HG02642 (cell line): ENCODE measurements around the gene ADAMTS3.

ENCODE experiments used
- ATAC-seq: cut with Tn5 transposase; IDR thresholded peaks from one replicate; pipeline ENCODE4 v1.9.1; 2021; ENCODE audit warnings: mild to moderate bottlenecking; ENCODE audit not compliant: unreplicated experiment, poor library complexity

The ADAMTS3 gene

DNA sequence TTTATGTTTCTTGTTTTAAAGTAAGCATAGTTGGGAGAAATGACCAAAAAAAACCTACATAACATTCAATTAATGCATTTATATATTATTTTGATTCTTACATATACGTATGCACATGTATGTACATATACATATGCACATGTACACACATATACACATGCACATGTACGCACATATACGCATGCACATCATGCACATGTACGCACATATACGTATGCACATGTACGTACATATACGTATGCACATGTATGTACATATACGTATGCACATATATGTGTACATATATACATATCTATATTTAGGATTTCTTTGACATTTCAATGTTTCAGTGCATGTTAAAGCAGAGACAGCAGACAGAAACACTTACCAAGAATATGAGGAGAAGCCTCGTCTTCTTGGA, 263.4 kb downstream of the ADAMTS3 start:
- ATAC-seq = no peak

DNA sequence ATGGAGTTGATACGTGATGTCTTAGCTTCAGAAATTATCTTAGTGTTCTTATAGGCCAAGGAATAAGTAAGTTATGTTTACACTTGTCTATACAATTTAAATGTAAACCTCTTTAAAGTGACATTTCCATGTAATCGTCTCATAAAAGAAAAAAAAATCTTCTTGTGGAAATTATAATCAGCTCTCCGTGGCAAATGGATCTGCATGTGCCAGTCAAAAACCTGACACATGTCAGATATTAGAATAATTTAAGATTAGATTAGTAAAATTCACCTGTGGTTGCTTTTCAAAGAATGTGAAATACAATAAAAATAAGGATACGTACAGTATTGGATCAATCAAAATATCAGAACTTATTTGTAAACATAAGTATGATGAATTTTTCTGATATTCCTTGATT, 263.9 kb downstream of the ADAMTS3 start:
- ATAC-seq = no peak

DNA sequence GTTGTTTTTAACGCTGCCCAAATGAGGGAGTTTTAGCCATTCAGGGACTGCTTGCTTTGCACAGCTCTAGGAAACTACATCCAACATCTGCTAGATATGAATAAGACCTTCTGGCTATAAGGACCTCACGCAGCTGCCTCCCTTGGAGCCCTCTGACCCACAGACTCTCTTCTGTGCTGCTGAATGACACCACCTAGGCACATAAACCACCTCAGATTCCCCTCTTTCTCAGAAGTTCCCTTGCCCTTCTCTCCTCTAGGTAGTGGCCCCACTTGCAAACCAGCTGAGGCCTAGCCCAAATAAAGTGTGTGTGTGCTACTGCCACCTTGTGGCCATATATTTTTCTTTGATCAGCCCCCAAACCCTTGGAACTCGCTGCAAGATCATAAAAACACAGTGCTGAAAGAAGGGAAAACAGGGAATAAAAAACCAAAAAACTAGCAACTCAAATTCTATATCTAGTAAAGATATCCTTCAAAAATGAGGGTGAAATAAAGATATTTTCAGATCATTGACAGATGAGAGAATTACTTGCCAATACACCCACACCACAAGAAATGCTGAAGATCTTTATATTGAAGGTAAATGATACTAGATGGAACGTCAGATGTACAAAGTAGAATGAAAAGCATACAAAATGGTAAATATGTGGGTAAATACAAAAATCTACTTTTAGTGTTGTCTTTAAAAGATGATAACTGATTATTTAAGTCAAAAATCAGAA, 265.9 kb downstream of the ADAMTS3 start:
- peak; percentile 94 for ATAC-seq

DNA sequence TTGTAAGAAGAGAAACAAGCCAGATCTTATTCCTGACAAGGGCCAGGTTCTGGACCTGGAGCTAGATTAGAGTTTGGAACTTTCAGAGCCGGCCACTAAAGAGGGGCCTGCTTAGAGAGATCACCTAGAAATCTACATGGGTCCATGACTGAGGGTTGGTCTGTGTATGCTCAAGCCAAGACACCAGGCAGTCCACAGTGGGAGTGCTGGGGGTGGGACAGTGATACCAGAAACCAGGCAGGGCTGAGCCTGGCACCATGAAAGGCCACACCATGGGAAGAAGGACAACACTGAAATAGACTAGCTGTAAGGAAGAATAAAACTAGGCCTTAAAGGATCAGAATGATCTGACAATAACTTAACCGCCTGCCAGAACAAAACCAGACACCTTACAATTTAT, 267.3 kb downstream of the ADAMTS3 start:
- no peak for ATAC-seq

DNA sequence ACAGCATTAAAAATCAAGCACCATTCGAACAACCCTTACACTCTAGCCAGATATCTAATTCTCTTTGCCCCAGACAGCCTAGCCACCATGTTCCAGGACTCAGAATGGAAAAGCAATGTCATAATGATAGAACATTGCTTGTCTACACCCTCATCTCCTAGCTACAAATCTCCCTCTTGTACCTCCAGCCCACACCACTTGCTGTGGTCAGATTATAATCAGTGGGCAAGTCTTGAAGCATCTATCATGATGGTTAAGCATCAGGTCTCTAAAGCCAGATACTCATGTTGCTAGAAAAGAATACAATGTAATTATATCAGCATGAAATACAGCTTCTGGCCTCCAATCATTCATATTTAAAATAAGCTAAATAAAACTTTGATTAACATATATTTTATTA, 268.9 kb downstream of the ADAMTS3 start:
- ATAC-seq = no peak

DNA sequence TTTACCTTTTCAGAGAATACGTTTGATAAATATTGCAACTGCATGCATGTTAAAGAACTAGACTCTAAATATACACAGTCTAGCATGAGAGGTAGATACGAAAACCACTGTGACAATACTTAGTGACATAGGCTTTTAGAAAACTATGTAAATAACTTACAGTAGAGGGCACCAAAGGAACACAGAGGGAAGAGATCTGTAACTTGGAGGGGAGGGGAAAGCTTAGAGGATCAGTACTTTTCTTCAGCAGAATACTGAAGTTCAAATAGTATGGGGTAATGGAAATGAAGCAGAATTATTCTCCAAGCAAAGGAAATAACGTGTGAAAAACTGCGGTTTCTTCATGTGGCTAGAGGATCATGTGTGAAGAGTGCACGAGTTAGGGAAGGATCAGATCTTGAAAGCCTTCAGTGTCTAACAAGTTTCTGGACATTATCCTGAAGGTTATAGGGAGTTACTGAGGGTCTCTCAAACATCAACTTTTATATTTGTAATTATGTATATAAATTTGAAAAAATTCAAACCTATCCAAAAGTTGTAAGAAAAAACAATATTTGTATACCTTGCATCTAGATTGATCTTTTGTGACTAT, 273.0 kb downstream of the ADAMTS3 start:
- no peak for ATAC-seq

DNA sequence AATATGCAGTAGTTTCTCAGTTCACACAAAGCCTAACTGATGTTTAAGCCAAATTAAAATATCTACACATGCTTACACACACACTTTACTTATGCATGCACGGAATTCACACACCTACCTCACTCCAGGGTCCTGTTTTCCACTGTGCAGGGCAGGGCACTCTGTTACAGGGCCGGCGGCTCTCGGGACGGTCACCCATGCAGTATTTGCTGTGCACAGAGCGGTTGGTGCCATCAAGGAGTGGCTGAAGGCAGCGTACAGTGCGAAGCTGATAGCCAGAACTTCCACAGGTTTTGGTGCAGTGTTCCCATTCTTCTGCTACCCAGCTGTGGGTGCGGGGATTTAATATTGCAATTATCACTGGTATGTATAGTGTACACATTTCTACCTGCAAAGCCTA, 278.3 kb downstream of the ADAMTS3 start:
- no peak for ATAC-seq

DNA sequence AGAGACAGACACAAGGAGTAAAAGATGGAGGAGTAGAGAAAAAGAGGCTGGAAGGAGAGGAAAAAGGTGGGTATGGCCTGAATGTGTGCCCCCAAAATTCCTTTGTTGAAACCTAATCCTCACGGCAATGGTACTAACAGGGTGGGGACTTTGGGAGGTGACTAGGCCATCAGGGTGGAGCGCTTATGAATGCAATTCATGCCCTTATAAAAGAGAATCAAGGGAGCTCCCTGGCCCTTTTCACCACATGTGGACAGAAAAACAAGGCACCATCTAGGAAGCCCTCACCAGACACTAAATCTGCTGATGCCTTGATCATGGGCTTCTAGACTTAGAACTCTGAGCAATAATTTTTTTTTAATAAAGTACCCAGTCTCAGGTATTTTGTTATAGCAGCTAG, 282.1 kb downstream of the ADAMTS3 start:
- no peak for ATAC-seq

DNA sequence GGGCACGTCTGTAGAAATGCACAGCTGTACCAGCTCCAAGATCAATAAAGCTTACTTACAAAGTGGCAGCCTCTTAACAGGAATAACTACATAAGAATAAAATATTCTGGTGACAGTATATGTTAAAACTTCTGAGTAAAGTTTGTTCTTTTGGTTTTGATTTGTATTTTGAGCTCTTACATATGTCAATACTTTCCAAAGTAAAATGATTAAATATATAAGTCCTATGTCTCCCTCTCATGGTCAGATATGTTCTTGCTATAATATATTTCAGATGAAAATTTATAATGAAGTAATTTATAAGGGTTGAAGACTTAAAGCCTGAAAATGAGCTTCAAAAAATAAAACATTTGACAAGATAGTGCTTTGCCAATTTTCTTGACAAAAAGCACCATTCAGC, 282.8 kb downstream of the ADAMTS3 start:
- no peak for ATAC-seq

DNA sequence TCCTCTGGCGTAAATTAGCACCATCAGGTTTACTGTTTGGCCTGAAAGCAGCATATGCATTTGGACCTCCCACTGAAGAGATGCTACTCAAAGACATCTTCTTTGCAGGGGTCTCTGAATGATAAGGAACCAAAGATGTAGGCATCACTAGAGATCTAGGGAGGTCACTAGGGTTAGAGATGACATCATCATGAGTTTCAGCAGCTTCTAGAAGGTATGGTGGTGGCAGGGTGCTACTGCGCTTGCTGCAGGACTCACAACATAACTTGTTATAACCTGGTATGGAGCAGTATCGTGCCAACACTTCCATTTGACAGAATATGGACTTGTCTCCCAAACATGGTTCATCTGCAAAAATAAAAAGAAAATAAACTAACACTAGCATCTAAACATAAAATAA, 285.7 kb downstream of the ADAMTS3 start:
- no peak for ATAC-seq

DNA sequence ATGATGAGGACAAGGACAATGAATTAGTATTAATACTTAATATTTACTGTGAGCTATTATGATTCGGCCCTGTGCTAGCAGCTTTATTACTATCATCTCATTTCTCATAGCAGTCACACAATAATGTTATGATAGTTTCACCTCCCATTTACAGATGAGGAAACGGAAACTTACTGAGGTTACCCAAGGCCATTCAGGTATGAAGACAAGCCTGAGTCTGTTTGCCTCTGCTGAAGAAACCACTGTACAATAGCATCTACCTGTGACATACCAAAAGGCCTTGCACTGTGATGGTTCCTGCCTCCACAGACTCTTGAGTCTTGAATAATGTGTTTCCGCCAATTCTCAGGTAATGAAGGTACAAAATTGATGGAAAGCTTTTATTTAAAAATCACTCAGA, 288.8 kb downstream of the ADAMTS3 start:
- ATAC-seq = no peak

DNA sequence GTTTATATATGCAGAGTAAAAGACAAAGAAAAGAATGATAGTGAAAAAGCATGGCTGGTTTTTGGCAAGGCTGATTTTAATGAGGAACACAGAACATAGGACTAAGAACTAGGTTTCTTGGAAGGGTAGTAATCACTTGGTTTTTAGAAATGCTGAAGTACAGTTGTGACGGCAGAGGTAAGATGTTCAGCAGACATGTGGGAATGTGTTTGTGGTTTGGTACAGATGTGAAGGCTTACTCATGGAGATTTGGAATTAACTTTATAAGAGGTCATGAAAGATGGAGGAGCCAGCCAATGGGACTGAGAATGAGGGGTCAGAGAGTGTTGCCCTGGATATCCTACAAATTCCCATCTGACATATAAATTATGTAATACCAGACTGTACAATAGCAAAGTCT, 293.6 kb downstream of the ADAMTS3 start:
- ATAC-seq = no peak

DNA sequence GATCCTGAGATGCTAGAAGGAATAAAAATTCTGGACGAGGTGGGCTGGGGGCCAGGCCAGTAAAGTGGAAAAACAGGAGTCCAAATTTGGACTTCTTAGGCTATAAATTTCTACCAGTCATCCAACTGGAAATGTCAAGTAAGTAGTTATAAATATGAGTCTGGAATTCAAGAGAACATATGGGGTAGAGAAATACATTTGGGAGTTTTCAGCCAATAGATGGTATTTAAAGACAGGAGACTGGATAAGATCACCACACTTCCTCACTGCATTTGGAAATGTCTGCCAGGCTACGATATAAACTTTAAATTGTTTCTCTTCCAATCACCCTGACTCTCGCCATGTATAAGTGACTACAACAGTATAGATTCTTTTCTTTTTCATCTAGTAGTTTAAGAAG, 294.8 kb downstream of the ADAMTS3 start:
- no peak for ATAC-seq

DNA sequence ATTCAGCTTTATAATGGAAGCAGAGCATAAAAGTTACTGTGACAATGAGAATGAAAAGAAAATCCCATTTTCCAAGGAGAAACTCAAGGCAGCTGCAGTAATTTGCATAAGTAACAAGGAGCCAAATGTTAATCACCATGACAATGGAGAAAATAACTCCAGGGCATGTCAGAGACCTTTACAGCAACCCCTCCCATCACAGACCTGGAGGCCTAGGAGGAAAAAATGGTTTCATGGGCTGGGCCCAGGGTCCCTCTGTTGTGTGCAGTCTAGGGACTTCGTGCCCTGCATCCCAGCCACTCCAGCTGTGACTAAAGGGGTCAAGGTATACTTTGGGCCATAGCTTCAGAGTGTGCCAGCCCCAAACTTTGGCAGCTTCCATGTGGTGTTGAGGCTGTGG, 313.8 kb downstream of the ADAMTS3 start:
- no peak for ATAC-seq

DNA sequence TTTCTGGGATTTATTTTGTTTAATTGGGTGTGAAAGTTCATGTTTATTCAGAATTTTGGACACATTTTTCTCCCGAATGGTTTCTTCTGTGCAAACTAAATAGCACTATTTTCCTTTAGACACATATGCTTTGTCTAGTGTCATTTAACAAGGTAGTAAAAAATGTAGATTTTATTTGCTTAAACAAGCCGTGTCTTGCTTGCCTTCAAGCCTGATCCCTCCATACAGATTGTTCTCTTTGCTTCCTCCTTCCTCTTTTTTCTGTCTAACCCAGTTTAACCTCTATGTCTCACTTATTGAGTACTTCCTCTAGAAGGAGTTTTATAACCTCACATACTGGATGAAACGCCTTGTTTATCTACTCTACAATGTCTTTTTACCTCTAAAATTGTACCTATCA, 325.4 kb downstream of the ADAMTS3 start:
- no peak for ATAC-seq

DNA sequence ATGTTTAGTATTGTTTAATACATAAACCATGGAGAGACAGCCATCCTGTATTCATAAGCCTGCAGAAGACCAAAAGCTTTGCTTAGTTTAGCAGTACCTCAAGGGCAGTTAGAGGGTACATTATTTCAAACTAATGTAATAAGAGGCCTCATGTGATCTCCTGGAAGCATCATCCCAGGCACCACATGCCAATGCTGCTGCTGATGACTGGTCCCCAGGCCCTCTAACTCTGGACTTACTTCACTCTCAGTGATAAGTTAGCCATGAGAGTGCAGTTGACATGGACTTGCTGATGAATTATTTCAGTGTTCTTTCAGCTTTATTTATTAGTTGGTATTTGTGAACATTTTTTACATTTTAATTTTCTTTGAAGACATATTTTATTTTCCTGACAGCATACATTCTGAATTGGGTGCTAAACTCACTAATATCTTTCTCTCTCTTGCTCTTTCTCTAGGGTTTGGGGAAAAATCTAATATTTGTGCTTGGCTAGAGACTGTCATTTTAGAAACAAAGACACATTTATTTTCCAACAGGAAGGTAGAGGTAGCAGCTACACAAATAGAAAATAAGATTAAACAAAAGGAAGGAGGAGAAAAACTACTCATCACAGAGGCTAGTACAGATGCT, 329.4 kb downstream of the ADAMTS3 start:
- no peak for ATAC-seq
